Hepatocyte (in vitro differentiated cells): ENCODE measurements around the gene UBASH3A. TPM values are rescaled to one million over a fixed set of nuclear protein-coding genes. Genes with fewer than 3 reads are reported as not detected.

Source experiments
- DNase-seq: peaks from one replicate; pipeline ENCODE4 v3.0.0-alpha.2; 2016; ENCODE audit warnings: low spot score
- H2AFZ ChIP-seq: fragments of 200-600 bp; sonication (generic); 2 replicates; pipeline ENCODE4 v1.6.0; 2016; ENCODE audit warnings: antibody characterized with exemption, mild to moderate bottlenecking
- H3K27ac ChIP-seq: fragments of 200-600 bp; sonication (generic); 2 replicates; pipeline ENCODE4 v1.5.1; 2016; ENCODE audit warnings: mild to moderate bottlenecking
- H3K27me3 ChIP-seq: fragments of 200-600 bp; sonication (generic); 2 replicates; pipeline ENCODE4 v1.6.1; 2016
- H3K36me3 ChIP-seq: fragments of 200-600 bp; sonication (generic); replicated peaks from 2 replicates; pipeline ENCODE4 v1.5.1; 2016; ENCODE audit warnings: low read depth; ENCODE audit not compliant: insufficient read depth
- H3K4me1 ChIP-seq: fragments of 200-600 bp; sonication (generic); 2 replicates; pipeline ENCODE4 v1.5.1; 2016; ENCODE audit warnings: mild to moderate bottlenecking, moderate library complexity; ENCODE audit not compliant: insufficient read depth
- H3K4me2 ChIP-seq: fragments of 200-600 bp; sonication (generic); 2 replicates; pipeline ENCODE4 v1.6.0; 2016
- H3K4me3 ChIP-seq: fragments of 200-600 bp; sonication (generic); 2 replicates; pipeline ENCODE4 v1.5.1; 2016; ENCODE audit warnings: mild to moderate bottlenecking
- H3K79me2 ChIP-seq: fragments of 200-600 bp; sonication (generic); 2 replicates; pipeline ENCODE4 v1.6.0; 2017; ENCODE audit warnings: mild to moderate bottlenecking
- H3K9me2 ChIP-seq: fragments of 200-600 bp; sonication (generic); replicated peaks from 2 replicates; pipeline ENCODE4 v1.6.0; 2017; ENCODE audit warnings: mild to moderate bottlenecking; ENCODE audit not compliant: insufficient read depth
- H3K9me3 ChIP-seq: fragments of 200-600 bp; sonication (generic); 2 replicates; pipeline ENCODE4 v1.5.1; 2016; ENCODE audit warnings: low read depth, mild to moderate bottlenecking
- H4K20me1 ChIP-seq: fragments of 200-600 bp; sonication (generic); 2 replicates; pipeline ENCODE4 v1.6.0; 2016; ENCODE audit warnings: mild to moderate bottlenecking; ENCODE audit not compliant: insufficient read depth, poor library complexity, severe bottlenecking
- CTCF ChIP-seq: fragments of 200-600 bp; sonication (generic); IDR thresholded peaks from 2 replicates; pipeline ENCODE4 v1.5.1; 2016; ENCODE audit warnings: antibody characterized with exemption, mild to moderate bottlenecking; ENCODE audit not compliant: poor library complexity
- EZH2 ChIP-seq: fragments of 200-600 bp; sonication (generic); IDR thresholded peaks from 2 replicates; pipeline ENCODE4 v1.6.1; 2016; ENCODE audit warnings: antibody characterized with exemption, mild to moderate bottlenecking, borderline replicate concordance
- EZH2phosphoT487 ChIP-seq: fragments of 200-600 bp; sonication (generic); IDR thresholded peaks from one replicate; pipeline ENCODE4 v1.6.1; 2018; ENCODE audit warnings: antibody characterized with exemption, mild to moderate bottlenecking, low read depth, moderate library complexity; ENCODE audit not compliant: unreplicated experiment, severe bottlenecking
- WGBS: methylation state at CpG from one replicate; pipeline ENCODE4 v1.1.6; 2016; ENCODE audit warnings: low lambda C conversion rate; ENCODE audit errors: missing lambda C conversion rate; 5-methylcytosine and 5-hydroxymethylcytosine counted together
- polyA plus RNA-seq: library from polyadenylated mRNA; unstranded; fragments of >200 nt; fragmentation: Nextera tagmentation; extraction: Ambion mirVana; gene quantifications from 2 replicates; pipeline ENCODE4 v1.2.1, GENCODE V29; 2016
- total RNA-seq: library from RNA; depleted of rRNA; stranded (reverse); fragments of >200 nt; gene quantifications from 2 replicates; pipeline ENCODE4 v1.2.3, GENCODE V29; 2014

The UBASH3A gene
- total and polyA plus RNA-seq, 2 experiments from 2014 or later = not detected

DNA sequence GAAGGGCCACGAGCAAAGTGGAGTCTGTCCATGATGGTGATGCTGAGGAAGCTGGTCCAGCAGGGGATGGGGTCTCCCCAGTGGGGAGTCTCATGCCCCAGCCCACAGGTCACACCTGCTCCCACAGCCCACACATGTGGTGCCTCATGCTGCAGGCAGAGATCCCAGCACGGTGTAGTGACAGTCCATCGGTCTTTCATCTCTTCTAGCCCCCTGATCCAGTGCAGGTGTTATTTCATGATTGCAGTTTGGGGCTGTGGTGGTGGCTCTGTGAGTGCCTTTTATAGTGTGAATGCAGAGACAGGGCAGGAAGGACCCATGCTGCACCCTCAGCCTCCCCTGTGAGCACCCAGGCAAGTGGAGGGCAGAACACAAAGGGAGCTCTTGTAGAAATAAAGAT is 45.0 kb downstream of the UBASH3A start:
- TF ChIP-seq EZH2 = no peak
- TF ChIP-seq CTCF = no peak
- no peak for TF ChIP-seq EZH2phosphoT487
- H3K9me3 ChIP-seq = no peaks in the 10 kb centered on the region
- H3K27ac ChIP-seq = no peak overlapping the region
- no peak overlapping the region for H2AFZ ChIP-seq
- H3K4me1 ChIP-seq = peaks cover 4% of the 10 kb centered on the region
- H3K79me2 ChIP-seq = no peaks in the 10 kb centered on the region
- no peaks in the 10 kb centered on the region for H3K9me2 ChIP-seq
- no peaks in the 10 kb centered on the region for H3K27me3 ChIP-seq
- H3K4me3 ChIP-seq = no peak overlapping the region
- WGBS = 86% methylated on average over 3 of the region's 3 CpGs
- H3K36me3 ChIP-seq = no peaks in the 10 kb centered on the region
- H3K4me2 ChIP-seq = no peak overlapping the region
- no peaks in the 10 kb centered on the region for H4K20me1 ChIP-seq
- DNase-seq = no peak

GRCh38 chr21:42451941-42452340 is 48.2 kb downstream of the UBASH3A start:
- no peaks in the 10 kb centered on the region for H4K20me1 ChIP-seq
- over 99% methylated on average over 8 of the region's 9 CpGs for WGBS
- H3K79me2 ChIP-seq = no peaks in the 10 kb centered on the region
- peaks cover 4% of the 10 kb centered on the region for H3K4me1 ChIP-seq
- H3K4me3 ChIP-seq = no peak overlapping the region
- no peaks in the 10 kb centered on the region for H3K9me3 ChIP-seq
- H3K9me2 ChIP-seq = no peaks in the 10 kb centered on the region
- no peak for TF ChIP-seq EZH2
- no peak for TF ChIP-seq CTCF
- TF ChIP-seq EZH2phosphoT487 = no peak
- H3K27me3 ChIP-seq = no peaks in the 10 kb centered on the region
- H3K27ac ChIP-seq = no peak overlapping the region
- DNase-seq = no peak
- H3K4me2 ChIP-seq = no peak overlapping the region
- no peaks in the 10 kb centered on the region for H3K36me3 ChIP-seq
- H2AFZ ChIP-seq = no peak overlapping the region

DNA sequence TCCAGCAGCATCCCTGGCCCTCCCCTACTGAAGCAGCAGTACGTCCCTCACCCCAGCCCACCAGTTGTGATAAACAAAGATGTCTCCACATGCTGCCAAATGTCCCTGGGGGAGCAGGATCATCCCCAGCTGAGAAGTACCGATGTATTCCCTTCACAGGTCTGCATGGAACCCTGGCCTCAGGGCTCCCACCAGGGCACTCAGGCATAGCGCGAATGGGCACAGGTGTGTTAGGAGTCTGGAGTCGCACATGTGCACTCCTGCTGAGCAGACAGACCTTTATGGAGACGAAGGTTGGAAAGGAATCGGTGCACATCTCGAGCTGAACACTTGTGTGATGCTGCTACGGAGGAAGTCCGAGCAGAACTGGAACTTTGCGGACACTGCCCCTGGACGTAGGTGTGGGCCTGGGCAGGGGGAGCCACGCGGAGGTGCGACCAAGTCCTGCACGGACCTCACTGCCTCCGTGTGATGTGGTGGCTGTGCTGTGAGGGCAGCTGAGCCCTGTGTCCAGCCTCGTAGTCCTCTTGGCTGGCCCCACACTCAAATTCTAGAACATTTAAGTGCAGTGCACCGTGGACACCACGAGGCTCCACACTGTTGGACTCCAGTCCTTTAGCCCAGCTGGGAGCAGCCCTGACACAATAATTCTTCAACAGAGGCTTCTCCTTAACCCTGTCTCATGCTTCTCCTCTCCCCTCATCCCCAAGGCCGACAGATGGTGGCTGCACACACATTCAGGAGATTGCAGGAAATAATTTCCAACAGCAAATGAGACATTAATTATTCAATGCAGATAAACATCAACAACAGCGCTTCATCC is 48.9 kb downstream of the UBASH3A start:
- no peak for DNase-seq
- Histone ChIP-seq H4K20me1 (no peaks in the 10 kb centered on the region), H3K4me3 (no peak overlapping the region), H3K27me3 (no peaks in the 10 kb centered on the region), H2AFZ (no peak overlapping the region), H3K79me2 (no peaks in the 10 kb centered on the region), H3K4me1 (peaks cover 4% of the 10 kb centered on the region), H3K36me3 (no peaks in the 10 kb centered on the region), H3K9me2 (no peaks in the 10 kb centered on the region), H3K4me2 (no peak overlapping the region), H3K27ac (no peak overlapping the region), H3K9me3 (no peaks in the 10 kb centered on the region)
- TF ChIP-seq EZH2phosphoT487 (no peak), CTCF (no peak), EZH2 (no peak)
- 93% methylated on average over 18 of the region's 22 CpGs for WGBS
